Measurements from ENCODE around the gene ARNT2. TPM values are rescaled to one million over a fixed set of nuclear protein-coding genes. Genes with fewer than 3 reads are reported as not detected.
A peak's percentile ranks its signal among the peaks of the same experiment; 100 is the strongest.

The ARNT2 gene
- total RNA-seq, 1 experiment from 2014 or later, result 7.0 TPM

DNA sequence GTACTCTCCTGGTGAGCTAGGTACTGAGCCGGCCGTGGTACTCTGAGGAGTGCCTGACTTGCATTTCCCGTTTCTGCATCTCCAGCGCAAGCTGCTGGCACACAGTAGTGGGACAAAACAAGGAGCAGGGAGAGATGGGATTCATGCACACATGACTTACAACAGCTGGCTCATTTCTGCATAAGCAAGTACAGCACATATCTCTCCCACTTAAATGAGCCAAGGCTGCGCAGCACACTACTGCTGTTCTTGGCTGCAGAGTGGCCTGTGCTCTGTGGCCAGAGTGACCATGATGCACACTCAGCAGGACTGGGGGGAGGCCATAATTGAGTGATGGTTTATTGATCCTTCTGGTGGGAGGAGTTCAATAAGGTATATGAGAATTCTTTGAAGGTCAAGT is 231.8 kb downstream of the ARNT2 start (continued):
- TF ChIP-seq ZNF671 (CRISPR knock-in tag; IDR thresholded peaks at IDR 0.05), result no peak
- TF ChIP-seq ETV6 (CRISPR knock-in tag; IDR thresholded peaks at IDR 0.05), result no peak
- TF ChIP-seq MAX (CRISPR knock-in tag; IDR thresholded peaks at IDR 0.05), result no peak
- TF ChIP-seq STAT6 (CRISPR knock-in tag; conservative IDR thresholded peaks at IDR 0.05; ENCODE audit: low read depth), result no peak
- TF ChIP-seq, protein P1, sequence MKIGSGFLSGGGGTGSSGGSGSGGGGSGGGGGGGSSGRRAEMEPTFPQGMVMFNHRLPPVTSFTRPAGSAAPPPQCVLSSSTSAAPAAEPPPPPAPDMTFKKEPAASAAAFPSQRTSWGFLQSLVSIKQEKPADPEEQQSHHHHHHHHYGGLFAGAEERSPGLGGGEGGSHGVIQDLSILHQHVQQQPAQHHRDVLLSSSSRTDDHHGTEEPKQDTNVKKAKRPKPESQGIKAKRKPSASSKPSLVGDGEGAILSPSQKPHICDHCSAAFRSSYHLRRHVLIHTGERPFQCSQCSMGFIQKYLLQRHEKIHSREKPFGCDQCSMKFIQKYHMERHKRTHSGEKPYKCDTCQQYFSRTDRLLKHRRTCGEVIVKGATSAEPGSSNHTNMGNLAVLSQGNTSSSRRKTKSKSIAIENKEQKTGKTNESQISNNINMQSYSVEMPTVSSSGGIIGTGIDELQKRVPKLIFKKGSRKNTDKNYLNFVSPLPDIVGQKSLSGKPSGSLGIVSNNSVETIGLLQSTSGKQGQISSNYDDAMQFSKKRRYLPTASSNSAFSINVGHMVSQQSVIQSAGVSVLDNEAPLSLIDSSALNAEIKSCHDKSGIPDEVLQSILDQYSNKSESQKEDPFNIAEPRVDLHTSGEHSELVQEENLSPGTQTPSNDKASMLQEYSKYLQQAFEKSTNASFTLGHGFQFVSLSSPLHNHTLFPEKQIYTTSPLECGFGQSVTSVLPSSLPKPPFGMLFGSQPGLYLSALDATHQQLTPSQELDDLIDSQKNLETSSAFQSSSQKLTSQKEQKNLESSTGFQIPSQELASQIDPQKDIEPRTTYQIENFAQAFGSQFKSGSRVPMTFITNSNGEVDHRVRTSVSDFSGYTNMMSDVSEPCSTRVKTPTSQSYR (CRISPR knock-in tag; IDR thresholded peaks at IDR 0.05), result no peak
- no peak for TF ChIP-seq USF1 (CRISPR knock-in tag; IDR thresholded peaks at IDR 0.05)
- TF ChIP-seq NR2C2 (CRISPR knock-in tag; IDR thresholded peaks at IDR 0.05), result no peak

GRCh38 chr15:80636675-80637074 is 232.5 kb downstream of the ARNT2 start:
- peak; percentile 31 for DNase-seq (ENCODE audit: low spot score)
- H3K36me3 Mint-ChIP-seq, result peaks cover 13% of the 10 kb centered on the region
- peak; percentile 92 for ATAC-seq

More at GRCh38 chr15:80636675-80637074, 232.5 kb downstream of the ARNT2 start:
- Mint-ChIP-seq H3K27ac (no peak overlapping the region), H3K9me3 (peaks cover 19% of the 10 kb centered on the region), H3K4me3 (no peak overlapping the region), H3K27me3 (ENCODE audit: low read depth) (peaks cover 4% of the 10 kb centered on the region; the same call in 1 of the 2 replicates), H3K4me1 (no peaks in the 10 kb centered on the region)
- CTCF ChIA-PET, result interaction anchor here (0.6 to 2.5 kb wide), 5 partner anchors 23 to 463 kb away, joined by 3 to 17 read pairs (median 4); no protein-coding TSS in a partner anchor
- POLR2A ChIA-PET, result no interaction called here
- TF ChIP-seq ZNF232 (CRISPR knock-in tag; IDR thresholded peaks at IDR 0.05) (no peak), E2F1 (CRISPR knock-in tag; IDR thresholded peaks at IDR 0.05) (no peak)
- TF ChIP-seq, protein P2, sequence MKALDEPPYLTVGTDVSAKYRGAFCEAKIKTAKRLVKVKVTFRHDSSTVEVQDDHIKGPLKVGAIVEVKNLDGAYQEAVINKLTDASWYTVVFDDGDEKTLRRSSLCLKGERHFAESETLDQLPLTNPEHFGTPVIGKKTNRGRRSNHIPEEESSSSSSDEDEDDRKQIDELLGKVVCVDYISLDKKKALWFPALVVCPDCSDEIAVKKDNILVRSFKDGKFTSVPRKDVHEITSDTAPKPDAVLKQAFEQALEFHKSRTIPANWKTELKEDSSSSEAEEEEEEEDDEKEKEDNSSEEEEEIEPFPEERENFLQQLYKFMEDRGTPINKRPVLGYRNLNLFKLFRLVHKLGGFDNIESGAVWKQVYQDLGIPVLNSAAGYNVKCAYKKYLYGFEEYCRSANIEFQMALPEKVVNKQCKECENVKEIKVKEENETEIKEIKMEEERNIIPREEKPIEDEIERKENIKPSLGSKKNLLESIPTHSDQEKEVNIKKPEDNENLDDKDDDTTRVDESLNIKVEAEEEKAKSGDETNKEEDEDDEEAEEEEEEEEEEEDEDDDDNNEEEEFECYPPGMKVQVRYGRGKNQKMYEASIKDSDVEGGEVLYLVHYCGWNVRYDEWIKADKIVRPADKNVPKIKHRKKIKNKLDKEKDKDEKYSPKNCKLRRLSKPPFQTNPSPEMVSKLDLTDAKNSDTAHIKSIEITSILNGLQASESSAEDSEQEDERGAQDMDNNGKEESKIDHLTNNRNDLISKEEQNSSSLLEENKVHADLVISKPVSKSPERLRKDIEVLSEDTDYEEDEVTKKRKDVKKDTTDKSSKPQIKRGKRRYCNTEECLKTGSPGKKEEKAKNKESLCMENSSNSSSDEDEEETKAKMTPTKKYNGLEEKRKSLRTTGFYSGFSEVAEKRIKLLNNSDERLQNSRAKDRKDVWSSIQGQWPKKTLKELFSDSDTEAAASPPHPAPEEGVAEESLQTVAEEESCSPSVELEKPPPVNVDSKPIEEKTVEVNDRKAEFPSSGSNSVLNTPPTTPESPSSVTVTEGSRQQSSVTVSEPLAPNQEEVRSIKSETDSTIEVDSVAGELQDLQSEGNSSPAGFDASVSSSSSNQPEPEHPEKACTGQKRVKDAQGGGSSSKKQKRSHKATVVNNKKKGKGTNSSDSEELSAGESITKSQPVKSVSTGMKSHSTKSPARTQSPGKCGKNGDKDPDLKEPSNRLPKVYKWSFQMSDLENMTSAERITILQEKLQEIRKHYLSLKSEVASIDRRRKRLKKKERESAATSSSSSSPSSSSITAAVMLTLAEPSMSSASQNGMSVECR (CRISPR knock-in tag; IDR thresholded peaks at IDR 0.05; ENCODE audit: borderline replicate concordance), result no peak
